Measurements from ENCODE around the gene ATXN7L2.

DNA sequence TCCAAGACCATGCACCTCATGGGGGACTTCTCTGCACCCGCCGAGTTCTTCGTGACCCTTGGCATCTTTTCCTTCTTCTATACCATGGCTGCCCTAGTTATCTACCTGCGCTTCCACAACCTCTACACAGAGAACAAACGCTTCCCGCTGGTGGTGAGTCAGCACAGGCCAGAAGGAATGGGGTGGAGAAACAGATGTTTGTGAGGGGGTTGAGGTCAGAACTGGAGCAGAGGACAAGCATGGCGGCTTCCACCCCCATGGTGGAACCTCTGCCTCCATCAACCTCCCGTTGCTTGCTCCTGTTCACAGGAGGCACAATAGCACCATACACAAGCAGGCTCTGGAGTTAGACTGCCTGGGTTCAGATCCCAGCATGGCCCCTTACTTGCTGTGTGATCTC lies 6.9 kb upstream of the ATXN7L2 start:
- TF ChIP-seq ZFX (IDR thresholded peaks at IDR 0.05; ENCODE audit: borderline replicate concordance) = no peak
- TF ChIP-seq, protein P1, sequence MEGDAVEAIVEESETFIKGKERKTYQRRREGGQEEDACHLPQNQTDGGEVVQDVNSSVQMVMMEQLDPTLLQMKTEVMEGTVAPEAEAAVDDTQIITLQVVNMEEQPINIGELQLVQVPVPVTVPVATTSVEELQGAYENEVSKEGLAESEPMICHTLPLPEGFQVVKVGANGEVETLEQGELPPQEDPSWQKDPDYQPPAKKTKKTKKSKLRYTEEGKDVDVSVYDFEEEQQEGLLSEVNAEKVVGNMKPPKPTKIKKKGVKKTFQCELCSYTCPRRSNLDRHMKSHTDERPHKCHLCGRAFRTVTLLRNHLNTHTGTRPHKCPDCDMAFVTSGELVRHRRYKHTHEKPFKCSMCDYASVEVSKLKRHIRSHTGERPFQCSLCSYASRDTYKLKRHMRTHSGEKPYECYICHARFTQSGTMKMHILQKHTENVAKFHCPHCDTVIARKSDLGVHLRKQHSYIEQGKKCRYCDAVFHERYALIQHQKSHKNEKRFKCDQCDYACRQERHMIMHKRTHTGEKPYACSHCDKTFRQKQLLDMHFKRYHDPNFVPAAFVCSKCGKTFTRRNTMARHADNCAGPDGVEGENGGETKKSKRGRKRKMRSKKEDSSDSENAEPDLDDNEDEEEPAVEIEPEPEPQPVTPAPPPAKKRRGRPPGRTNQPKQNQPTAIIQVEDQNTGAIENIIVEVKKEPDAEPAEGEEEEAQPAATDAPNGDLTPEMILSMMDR (IDR thresholded peaks at IDR 0.05) = no peak

Measured in 22Rv1 (cell line).